ENCODE measurements around the gene ELOVL5.
A peak's percentile ranks its signal among the peaks of the same experiment; 100 is the strongest.

The ELOVL5 gene

GRCh38 chr6:53257001-53257400 lies 91.7 kb downstream of the ELOVL5 start:
- no peak for DNase-seq
- in situ Hi-C loops (cut with HindIII; ENCODE audit: low pct_ligation_motif_present, low sequenced_read_pairs), result no loop called here
- no peak for TF ChIP-seq CTCF (IDR thresholded peaks at IDR 0.05; ENCODE audit: low read depth, low read length, missing control alignments)
- H3K27me3 ChIP-seq (replicated peaks), result no peaks in the 10 kb centered on the region
- peaks cover 14% of the 10 kb centered on the region for H3K36me3 ChIP-seq (replicated peaks)
- no peak overlapping the region for H3K4me3 ChIP-seq (ENCODE audit: low read depth, low read length)
- no peak overlapping the region for H3K27ac ChIP-seq

GRCh38 chr6:53252177-53252692 lies 96.5 kb downstream of the ELOVL5 start:
- no peak for TF ChIP-seq CTCF (IDR thresholded peaks at IDR 0.05; ENCODE audit: low read depth, low read length, missing control alignments)
- in situ Hi-C loops (cut with HindIII; ENCODE audit: low pct_ligation_motif_present, low sequenced_read_pairs), result no loop called here
- H3K27ac ChIP-seq, result no peak overlapping the region
- H3K36me3 ChIP-seq (replicated peaks), result no peaks in the 10 kb centered on the region
- H3K4me3 ChIP-seq (ENCODE audit: low read depth, low read length), result no peak overlapping the region
- DNase-seq, result no peak
- no peaks in the 10 kb centered on the region for H3K27me3 ChIP-seq (replicated peaks)

- Histone ChIP-seq H3K27ac (no peak overlapping the region), H3K27me3 (replicated peaks) (no peaks in the 10 kb centered on the region), H3K4me3 (ENCODE audit: low read depth, low read length) (no peak overlapping the region), H3K36me3 (replicated peaks) (no peaks in the 10 kb centered on the region)
- in situ Hi-C loops (cut with HindIII; ENCODE audit: low pct_ligation_motif_present, low sequenced_read_pairs), result no loop called here
- DNase-seq, result no peak
- no peak for TF ChIP-seq CTCF (IDR thresholded peaks at IDR 0.05; ENCODE audit: low read depth, low read length, missing control alignments)
These were observed 97.6 kb downstream of the ELOVL5 start for GRCh38 chr6:53251033-53251672.

GRCh38 chr6:53250176-53251032 lies 98.3 kb downstream of the ELOVL5 start:
- peak; percentile 47 for DNase-seq
- Histone ChIP-seq H3K36me3 (replicated peaks) (no peaks in the 10 kb centered on the region), H3K4me3 (ENCODE audit: low read depth, low read length) (no peak overlapping the region), H3K27ac (peak overlapping the region; percentile 50), H3K27me3 (replicated peaks) (no peaks in the 10 kb centered on the region)
- in situ Hi-C loops (cut with HindIII; ENCODE audit: low pct_ligation_motif_present, low sequenced_read_pairs), result no loop called here
- TF ChIP-seq CTCF (IDR thresholded peaks at IDR 0.05; ENCODE audit: low read depth, low read length, missing control alignments), result no peak

- TF ChIP-seq CTCF (IDR thresholded peaks at IDR 0.05; ENCODE audit: low read depth, low read length, missing control alignments), result no peak
- no peak overlapping the region for H3K4me3 ChIP-seq (ENCODE audit: low read depth, low read length)
These were observed 101.8 kb downstream of the ELOVL5 start for GRCh38 chr6:53246924-53247323.

More at GRCh38 chr6:53246924-53247323, 101.8 kb downstream of the ELOVL5 start:
- Histone ChIP-seq H3K36me3 (replicated peaks) (no peaks in the 10 kb centered on the region), H3K27me3 (replicated peaks) (no peaks in the 10 kb centered on the region), H3K27ac (no peak overlapping the region)
- no peak for DNase-seq
- in situ Hi-C loops (cut with HindIII; ENCODE audit: low pct_ligation_motif_present, low sequenced_read_pairs), result no loop called here

All from brain microvascular endothelial cell (primary cell).